HT1080 (cell line): Measurements from ENCODE around the gene UROC1. TPM values are rescaled to one million over a fixed set of nuclear protein-coding genes. Genes with fewer than 3 reads are reported as not detected.

ENCODE experiments used
- DNase-seq: peaks from one replicate; pipeline ENCODE4 v3.0.0-alpha.2; 2015; ENCODE audit warnings: low read depth
- total RNA-seq: library from RNA; depleted of rRNA; stranded (reverse); fragments of >200 nt; shearing (Covaris generic); gene quantifications from 2 replicates; pipeline ENCODE4 v1.2.3, GENCODE V29; 2014

Gene UROC1
- total RNA-seq, 1 experiment from 2014 or later, result 0.03 TPM

DNA sequence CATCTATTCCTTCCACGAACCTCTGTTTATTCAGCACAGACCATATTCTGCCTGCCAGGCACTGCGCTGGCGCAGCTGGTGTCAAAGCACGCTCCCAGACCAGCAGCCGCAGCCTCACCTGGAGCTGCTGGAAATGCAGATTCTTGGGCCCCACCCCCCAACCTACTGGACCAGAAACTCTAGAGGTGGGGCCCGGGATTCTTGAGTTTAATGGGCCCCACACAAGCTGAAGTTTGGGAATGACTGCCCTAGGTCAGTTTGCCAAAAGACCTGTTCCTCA is 13.4 kb upstream of the UROC1 start:
- DNase-seq, result no peak

DNA sequence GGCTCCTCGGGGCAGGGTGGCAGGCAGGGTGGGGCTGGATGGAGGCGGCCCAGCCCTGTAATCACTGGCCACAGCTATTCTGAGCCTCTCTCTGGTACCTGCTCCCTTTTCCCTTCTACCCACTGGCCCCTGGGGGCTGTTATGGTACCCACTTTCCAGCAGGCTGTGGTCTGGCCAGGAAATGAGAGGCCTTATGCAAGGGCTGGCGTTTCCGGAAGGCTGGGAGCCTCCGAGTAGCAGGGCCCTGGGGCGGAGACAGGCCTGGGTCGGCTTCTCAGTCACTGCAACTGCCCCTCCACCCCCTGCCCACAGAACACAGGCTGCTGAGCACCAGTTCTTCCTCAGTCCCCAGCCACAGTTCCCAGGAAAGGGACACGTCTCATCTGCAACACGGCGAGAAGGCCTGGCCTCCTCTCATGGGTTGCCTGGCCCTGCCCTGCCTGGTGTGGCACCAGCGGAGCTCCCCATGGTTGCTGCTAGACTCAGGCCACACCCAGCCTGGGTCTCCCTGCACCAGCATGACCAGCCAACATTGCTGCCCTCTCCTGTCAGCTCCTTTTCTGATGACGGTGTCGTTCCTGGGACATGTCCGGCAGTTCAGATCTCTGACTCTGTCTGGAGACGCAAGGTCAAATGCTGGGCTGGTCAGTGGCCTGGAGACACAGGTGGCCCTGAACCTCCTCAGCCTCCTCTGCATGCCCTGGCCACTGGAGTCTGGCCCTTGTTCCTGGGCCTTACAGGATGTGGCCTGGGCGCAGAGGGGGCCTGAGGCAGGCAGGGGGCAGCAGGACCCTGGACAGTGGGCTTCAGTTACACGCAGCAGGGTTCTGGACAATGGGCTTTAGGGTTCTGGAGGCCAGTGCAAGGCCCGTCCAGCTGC is 12.8 kb upstream of the UROC1 start:
- DNase-seq, result peak; percentile 40

DNA sequence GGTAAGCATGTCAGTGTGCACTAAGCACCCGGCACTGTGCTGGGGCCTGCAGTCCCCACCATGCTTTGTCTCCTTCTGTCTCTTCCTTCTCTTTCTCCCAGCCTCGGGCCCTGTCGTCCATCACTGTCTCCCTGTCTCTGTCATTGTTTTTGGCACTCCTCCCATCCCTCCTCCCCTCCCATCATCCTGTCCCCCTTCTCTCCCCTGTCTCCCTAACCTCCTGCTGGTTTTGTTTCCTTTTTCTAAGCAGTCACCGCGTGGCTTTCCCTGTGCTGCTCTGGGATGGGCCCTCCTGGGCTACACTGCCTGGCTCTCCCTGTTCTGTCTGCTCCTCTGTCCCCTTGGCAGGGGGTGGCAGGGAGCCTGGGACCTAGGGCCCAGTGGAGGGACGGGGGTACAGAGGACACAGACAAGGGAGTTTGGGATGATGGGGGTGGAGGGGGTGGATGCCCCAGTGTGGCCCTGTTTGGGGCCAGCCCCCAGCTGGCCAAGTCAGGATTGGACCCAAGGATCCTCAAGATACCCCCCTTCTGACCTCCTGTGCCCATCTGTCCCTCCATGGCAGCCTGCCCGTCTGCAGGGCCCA is 12.1 kb upstream of the UROC1 start:
- no peak for DNase-seq

DNA sequence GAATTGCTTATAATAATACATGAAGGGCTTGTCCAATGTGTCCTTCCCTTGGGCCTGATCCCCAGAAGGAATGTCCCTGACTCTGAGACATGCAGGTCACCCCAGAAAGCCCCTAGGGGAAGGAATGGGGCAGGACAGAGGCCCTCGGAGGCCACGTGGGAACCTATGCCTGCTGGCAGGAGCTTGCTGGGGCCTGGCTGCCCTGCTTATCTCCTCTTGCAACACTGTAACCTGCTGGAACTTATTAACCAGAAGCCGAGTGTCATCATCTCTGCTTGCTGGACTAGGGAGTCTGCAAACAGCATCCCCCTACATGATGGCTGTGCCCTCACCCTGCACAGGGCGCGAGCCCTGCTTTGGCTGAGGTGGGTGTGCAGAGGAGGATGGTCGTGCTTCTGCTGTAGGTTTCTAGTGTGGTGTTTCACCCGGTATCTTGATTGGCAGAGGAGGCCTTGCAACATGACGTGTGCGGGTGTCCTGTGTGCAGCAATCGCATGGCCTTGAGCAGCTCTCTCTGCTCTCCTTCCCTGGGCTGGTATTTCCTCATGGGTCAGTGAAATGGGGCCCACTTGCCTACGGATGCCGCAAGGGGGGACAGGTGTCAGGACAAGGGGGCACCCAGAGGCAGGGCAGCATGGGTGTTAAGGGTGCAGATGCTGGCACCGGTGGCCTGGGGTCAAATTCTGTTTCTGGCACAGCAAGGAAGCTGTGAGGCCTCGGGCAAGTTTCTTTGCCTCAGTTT is 11.4 kb upstream of the UROC1 start:
- DNase-seq, result no peak

DNA sequence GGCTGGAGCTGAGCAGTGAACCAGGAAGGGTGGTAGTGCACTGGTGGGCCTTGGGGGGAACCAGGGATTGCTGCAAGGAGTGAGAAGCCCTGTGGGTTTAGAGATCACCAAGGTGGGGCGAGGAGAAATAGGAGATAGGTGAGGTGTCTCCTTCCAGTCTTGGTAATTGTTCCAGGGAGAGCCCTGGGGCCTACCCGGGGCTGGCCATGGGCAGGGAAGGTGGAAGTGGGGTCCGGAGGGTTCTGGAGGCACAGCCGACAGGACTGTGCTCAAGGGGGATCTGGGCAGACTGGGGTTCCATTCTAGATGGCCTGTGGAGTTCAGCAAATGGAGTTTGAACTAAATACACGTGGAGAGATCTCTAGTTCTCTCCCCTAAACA is 10.8 kb upstream of the UROC1 start:
- no peak for DNase-seq

DNA sequence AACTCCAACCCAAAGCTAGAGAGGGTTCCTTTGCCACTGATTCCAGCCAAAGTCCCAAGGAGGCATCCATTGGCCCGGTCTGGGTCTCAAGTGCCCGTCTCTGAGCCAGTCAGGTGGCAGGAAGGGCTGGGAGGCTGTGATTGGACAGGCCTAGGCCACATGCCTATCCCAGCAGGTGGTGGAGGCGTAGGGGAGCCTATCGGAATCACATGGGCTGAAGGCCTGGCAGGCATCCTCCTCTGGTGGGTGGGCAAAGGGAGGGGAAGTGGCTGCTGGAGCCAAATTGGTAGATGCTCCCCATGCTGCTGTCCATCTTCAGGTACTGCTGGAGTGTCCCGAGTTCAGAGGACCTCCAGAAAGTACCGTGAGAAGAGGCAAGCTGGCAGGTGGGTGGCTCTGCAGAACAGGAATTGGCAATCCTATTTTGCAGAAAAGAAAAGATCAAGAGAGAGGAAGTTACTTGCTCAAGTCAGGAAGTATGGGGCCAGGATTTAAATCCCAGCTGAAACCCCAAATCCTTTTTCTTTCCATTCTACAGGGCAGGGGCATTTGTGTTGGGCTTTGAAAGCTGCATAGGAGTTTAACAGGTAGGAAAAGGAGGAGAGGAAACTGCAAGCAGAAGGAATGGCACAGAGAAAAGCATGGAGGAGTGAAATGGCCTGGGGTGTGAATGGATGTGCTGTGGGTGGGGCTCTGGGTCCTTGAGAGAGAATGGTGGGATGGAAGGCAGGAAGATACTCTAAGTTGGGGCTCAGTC is 10.1 kb upstream of the UROC1 start:
- DNase-seq, result no peak

DNA sequence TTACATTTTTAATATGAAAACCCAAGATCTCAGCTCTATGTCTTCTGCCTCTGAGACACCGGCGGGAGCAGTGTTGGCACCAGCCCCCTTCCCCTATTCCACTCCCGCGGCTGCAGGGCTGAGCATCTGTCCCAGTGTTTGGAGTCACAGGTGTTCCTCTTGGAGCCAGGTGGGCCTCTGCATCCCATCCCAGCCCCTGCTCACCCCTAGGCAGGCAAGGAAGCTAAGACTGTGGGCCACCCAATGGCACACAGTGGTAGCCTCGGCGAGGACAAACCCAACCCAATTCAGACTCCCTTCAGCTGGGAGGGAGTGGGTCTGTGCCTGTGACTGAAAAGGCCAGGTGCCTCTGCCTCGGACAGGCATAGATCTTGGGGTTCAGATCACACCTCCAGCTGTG is 9.4 kb upstream of the UROC1 start:
- DNase-seq, result no peak

DNA sequence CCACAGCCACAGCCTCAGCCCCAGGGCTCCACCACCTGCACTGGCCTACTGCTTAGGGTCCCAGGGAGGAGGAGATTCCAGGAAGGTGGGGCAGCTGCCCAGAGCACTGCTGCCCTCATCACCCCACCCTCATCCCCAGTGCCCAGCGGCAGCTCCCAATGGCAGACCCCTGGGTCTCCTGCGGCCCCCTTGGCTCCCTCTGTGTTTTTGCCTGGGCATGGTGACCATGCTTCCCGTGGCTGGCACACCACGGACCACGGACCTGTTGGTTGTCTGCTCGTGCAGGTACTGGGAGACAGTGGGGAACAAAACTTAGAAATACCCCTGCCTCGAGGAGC is 9.1 kb upstream of the UROC1 start:
- no peak for DNase-seq

DNA sequence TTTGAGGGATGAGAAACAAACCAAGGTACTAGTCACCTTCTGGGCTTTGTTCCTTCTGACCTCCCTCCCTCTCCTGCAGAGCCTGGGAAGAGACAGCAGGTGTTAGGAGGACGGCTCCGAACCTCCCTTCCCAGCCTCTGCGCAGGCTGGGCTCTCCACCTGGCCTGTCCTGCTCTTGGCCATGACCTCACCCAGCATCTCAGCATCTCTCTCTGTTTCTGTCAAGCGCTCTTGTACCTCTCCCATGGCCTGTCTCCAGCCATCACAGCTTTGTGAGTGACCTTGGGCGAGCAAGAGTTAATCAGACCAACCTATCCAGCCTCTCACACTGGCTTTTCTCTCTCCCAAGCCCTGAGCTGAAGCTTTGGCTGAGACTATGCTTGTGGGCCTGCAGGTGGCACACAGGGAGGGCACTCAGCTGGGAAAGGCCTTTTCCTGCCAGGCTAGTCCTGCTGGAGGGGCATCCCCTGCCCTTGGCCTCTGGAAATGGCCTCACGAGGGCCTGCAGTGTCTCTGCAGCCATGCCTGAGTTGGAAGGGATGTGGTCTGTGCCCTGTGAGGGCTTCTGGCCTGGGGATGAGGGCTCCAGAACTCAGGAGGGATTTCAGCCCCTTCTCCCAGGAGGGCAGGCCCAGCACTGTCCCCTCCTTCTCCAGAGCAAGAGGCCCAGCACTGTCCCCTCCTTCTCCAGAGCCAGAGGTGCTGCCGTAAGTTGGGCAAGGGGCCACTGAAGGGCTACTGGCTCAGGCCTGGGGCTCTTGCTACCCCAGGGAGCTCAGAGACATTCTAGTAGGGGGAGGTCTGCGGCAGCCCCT is 8.5 kb upstream of the UROC1 start:
- DNase-seq, result no peak

DNA sequence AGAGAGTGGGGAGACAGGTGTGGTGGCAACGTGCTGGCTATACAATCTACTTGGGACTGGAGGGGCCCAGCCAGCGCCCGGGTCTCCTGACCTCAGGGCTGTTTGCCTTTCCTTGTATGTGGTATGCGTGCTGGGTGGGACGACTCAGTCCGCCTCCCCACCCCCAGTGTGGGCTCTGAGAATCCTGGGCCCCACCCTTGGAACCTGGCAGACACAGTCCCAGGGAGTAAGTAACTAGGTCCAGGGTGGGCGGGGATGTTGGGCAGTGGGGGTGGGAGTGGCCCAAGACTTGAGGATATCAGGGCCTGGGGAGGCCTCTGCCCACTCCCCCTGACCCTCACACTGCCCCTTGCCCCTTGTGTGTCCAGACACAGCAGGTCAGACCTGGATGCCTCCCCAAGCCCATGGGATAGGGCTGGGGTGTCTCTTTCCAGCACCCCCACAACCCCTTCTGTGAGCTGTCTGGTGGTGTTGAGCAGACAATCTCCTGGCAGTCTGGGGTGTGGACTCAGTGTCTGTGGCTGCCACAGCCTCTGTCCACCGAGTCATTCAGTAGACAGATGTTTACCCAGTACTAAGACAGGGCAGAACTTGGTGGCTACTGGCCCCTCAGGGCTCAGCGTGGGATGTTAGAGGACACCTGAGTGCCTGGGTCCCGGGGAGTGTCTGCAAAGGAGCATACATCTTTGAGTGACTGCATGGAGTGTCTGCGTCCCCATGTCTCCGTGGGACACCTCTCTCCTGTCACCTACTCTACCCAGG is 7.7 kb upstream of the UROC1 start:
- DNase-seq, result no peak

DNA sequence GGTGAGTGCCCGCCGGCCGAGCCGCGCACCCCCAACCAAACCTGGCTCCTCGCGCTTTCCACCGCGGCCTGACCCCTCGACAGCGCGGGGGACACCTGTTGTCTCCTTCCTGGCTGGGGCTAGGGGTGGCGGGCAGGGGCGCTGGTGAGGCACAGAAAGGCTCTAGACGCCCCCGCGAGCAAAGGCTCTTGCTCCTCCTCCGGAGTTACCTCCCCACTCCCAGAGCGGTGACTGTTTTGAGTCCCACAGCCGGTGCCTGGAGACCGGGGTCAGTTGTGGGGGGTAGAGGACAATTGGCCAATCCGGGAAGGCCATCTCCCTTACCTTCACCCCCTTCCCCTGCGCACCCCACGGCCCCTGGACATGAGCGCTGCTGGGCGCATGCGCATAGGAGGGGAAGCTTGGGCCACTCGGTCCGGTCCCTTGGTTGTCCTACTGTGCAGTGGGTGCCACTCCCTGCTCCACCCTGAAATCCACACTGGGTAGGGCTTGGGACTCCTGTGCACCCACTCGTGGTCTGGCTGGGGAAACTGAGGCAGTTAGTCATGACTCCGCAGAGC is 6.9 kb upstream of the UROC1 start:
- DNase-seq, result no peak

DNA sequence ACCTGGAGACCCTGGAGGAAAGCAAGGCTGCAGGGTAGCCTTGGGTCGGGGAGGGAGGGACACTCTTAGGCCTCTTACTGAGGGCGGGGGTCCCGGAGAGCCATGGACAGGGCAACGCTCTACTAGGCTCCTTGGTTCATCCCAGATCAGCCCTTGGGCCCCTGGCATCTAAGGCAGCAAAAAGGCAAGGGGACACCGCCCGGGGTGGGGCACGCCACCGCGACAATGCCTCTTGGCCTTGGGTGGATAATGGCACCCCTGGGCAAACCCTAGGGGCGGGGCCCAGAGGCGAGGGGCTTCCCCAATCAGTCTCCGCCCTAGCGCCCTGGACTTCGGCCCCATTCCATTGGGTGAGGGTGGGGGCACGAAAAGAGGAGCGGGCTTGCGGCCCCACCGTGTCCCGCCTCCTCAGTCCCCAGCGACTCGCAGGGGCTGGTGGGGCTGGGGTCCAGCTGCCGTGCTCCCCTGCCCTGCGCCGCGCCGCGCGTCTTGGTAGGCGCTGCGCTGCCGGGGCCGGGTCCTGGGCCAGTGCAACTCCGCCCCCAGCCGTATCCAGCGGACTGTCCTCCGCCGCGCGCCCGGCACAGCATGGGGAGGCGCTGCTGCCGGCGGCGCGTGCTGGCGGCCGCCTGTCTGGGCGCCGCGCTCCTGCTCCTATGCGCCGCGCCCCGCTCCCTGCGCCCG is 6.3 kb upstream of the UROC1 start, which contains the start of gene CHST13:
TSS of gene CHST13 (plus strand) at position 411 of the 684 bp plus-strand sequence. CDS start at position 589, 178 bp downstream.
- DNase-seq, result no peak

DNA sequence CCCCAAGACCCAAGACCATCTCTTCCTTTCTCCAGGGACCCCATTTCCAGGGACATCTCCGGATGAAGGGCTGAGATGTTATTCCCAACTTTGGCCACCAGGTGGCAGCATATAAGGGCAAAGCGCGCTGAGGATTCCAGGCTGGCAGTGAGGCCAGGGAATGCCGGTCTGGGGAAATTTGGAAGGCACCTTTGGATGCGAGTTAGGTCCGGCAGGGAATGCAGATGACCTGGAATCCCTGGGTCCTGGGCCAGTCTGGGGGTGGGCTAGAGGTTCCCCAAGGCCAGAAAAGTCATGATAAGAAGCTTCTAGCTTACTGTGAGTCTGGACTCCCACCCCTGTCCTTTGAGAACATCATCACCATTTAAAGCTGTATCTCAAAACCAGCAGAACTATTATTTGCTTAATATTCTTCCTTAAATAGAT is 4.8 kb upstream of the UROC1 start:
- peak; percentile 35 for DNase-seq

DNA sequence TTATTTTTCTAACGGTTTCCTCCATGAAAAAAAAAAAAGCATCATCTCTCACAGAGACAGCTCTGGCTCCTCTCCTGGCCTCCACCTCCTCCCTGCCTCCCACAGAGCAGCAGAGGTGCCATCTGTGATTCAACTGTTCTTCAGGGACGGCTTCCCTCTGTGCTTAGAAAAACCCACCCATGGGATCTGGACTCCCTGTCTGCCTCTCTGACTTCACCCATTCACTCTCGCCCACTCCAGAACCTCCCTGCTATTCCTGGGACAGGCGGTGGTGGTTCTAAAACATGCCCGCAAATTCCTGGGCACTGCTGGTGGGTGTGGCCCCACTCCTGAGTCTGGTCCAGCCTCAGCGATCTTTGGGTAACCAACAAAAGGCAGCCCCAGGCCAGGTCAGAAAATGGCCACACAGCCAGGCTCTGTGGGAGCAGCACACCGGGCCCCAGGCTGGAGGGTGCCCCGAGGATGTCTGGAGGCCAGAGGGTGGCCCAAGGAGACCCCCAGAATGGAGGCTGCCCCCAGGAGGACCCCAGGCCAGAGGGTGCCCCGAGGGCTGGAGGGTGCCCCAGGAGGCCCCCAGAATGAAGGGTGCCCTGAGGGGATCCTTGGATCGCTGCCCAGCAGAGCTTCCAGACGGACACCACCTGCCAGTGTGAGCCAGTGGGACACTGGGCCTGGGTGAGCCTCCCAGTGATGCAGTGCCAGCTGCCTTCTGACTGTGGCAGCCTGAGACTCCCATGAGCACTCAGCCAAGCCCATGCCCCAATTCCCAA is 3.7 kb upstream of the UROC1 start:
- DNase-seq, result no peak

DNA sequence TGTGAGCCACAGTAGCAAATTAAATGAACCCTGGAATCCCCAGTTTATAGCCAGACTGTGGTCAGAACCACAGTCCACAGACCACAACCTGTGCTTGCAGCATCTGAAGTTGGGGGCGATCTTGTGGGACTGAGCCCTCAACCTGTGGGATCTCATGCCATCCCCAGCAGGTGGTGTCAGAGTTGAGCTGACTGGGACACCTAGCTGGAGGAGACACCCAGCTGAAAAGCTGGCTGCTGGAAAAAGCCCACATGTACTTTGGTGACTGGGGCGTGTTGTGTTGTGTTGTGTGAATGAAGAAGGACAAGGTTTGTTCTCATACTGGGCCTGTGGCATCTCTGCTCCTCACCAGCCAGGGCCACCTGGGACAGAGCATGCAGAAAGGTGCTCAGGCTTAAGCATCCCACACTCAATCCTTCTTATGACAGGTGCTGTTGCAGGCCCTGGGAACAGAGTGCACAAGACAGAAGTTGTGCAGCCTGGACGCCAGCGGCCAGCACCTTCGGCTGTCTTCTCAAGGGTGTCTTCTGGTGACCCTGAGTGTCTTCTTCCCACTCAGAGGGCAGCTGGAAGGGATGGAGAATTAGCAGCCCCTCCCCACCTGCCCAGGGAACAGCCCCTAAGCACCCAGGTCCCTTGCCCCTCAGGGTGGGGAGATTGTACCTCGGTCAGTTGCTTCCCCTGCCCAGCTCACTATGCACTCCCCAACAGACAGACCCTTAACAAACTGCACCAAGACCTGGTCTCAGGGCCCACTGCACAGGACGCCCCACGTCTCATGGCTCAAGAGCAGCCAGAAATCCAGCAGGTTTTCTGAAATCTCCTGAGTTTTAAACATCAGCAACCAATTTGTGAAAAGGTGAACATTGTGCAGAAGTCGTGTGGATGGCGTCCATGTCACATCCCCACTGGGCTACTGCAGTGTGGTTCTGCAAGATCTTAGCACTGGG is 2.2 kb upstream of the UROC1 start:
- DNase-seq, result no peak

DNA sequence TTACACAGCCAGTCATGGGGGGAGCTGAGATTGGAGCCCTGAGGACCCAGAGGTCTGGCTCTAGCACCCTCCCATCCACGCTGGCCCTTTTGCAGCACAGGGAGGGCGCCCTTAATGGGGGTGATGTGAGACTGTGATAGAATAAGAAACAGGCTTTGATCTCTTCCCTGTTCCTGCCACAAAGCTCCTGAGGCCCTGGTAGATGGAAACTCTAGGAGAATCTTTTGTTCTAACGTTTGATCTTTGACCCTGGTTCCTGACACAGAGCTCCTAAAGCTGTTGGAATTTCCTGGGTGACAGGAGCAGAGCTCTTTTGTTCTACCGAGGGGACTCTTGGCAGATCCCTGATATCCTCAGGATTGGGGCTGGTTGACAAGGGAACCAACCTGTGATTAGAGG is 1.2 kb upstream of the UROC1 start:
- no peak for DNase-seq
